C4-2B (cell line): ENCODE results near the gene FHOD3.
"Not testable (repeated sequence)": the region's sequence is repeated elsewhere in the genome, so short reads cannot be mapped to it uniquely, and the experiment has no call there.

Experiments
- H3K27ac ChIP-seq: fragments of 450-650 bp; 2 replicates; pipeline ENCODE4 v1.5.1; 2017
- ZFX ChIP-seq: fragments of 450-650 bp; IDR thresholded peaks from 2 replicates; pipeline ENCODE4 v1.6.1; 2017
- TF ChIP-seq, protein P1 (sequence below): fragments of 450-650 bp; conservative IDR thresholded peaks from 2 replicates; pipeline ENCODE4 v1.5.1; 2017; ENCODE audit warnings: mild to moderate bottlenecking

The FHOD3 gene

DNA sequence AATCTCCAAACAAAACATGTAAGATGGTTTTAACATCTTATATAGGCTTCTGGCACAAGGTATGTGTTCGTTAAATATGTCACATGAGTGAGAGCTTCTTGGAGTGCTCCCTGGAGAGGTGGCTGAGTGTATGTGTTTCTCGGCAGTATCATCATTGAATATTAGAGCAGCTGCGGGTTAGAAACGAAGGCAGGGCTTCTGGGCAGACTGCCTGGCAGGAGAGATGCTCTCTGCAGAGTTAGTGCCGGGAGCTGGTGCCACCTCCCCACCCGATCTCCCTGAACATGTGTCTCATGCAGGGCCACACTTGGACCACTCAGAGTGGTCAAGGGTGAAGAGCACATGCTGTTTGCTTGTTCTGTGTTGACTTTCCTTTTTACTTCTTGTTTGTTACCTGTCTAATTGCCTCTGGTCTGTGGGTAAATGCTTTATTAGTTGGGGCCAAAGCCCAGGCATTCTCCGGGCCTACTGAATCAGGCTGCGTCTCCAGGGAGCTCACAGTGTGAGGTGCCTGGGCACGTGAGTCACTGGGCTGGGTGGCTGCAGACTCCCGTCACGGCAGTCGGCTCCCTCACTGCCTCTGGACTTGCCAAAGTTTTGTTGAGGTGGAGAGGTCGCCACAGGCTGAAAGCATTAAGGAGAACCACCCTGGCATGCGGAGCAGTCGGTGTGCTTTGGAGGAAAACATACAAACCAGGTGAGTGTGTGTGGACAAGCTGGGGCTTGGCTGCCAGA, 246.6 kb downstream of the FHOD3 start:
- H3K27ac ChIP-seq: no peak overlapping the region
- TF ChIP-seq ZFX: no peak
- TF ChIP-seq, protein P1, sequence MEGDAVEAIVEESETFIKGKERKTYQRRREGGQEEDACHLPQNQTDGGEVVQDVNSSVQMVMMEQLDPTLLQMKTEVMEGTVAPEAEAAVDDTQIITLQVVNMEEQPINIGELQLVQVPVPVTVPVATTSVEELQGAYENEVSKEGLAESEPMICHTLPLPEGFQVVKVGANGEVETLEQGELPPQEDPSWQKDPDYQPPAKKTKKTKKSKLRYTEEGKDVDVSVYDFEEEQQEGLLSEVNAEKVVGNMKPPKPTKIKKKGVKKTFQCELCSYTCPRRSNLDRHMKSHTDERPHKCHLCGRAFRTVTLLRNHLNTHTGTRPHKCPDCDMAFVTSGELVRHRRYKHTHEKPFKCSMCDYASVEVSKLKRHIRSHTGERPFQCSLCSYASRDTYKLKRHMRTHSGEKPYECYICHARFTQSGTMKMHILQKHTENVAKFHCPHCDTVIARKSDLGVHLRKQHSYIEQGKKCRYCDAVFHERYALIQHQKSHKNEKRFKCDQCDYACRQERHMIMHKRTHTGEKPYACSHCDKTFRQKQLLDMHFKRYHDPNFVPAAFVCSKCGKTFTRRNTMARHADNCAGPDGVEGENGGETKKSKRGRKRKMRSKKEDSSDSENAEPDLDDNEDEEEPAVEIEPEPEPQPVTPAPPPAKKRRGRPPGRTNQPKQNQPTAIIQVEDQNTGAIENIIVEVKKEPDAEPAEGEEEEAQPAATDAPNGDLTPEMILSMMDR: no peak

GRCh38 chr18:36545821-36546427, 248.4 kb downstream of the FHOD3 start:
- no peak overlapping the region for H3K27ac ChIP-seq
- TF ChIP-seq, protein P1: no peak

- no peak overlapping the region for H3K27ac ChIP-seq
- TF ChIP-seq ZFX: no peak
- TF ChIP-seq, protein P1: no peak
These were observed 249.4 kb downstream of the FHOD3 start for GRCh38 chr18:36546876-36547275.

DNA sequence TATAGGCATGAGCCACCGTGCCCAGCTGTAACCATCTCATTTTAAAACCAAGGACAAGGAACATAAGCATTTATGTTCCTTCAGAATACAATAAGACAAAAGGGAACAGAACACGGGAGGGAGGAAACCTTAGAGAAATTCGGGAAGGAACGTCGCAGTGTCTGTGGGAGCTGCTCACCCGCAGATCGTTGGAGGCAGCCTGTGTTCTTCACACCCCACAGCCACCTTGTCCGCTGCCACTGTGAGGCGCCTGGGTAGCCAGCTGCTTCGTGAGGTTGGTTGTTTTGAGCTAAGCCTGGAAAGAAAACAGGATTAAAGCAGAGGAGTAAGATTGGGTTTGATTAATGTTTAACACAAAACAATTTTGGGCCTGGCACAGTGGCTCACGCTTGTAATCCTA, 250.0 kb downstream of the FHOD3 start:
- no peak overlapping the region for H3K27ac ChIP-seq
- TF ChIP-seq ZFX: no peak
- TF ChIP-seq, protein P1: no peak

GRCh38 chr18:36551274-36551673, 253.8 kb downstream of the FHOD3 start:
- not testable (repeated sequence) for H3K27ac ChIP-seq

DNA sequence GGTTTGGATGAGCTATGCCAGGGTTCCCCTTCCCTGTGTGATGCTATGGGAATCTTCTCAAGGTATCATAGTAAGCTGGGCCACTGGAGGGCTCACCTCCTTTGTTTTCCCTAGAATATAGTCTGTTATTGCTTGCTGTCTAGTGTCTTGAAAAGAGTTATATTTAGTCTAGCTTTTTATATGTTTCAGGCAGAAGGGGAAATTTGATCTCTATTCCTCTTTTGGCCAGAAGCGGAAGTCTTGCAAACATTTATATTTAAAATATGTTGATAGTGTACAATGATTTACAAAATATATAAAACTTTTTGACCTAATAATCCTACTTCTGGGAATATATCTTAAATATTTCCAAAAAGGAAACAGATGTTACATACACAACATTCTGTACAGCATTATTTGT, 260.7 kb downstream of the FHOD3 start:
- H3K27ac ChIP-seq: no peak overlapping the region
- TF ChIP-seq, protein P1: no peak
- TF ChIP-seq ZFX: no peak

GRCh38 chr18:36559149-36559857, 261.8 kb downstream of the FHOD3 start:
- no peak for TF ChIP-seq ZFX
- TF ChIP-seq, protein P1: no peak
- H3K27ac ChIP-seq: no peak overlapping the region
